Mucosa of descending colon (tissue), 3 donors: ENCODE results near the gene SMG5. TPM values are rescaled to one million over a fixed set of nuclear protein-coding genes. Genes with fewer than 3 reads are reported as not detected.

Source experiments
- ATAC-seq: fragments of 200-7000 bp; cut with Tn5 transposase; one replicate; pipeline ENCODE4 v1.9.1; 2020; ENCODE audit warnings: mild to moderate bottlenecking, moderate library complexity
- DNase-seq, 3 donors: peaks; one replicate each; pipeline ENCODE4 v3.0.0-alpha.2; 2020
- H3K36me3 ChIP-seq: fragments of 200-600 bp; one replicate; pipeline ENCODE4 v1.8.0; 2021; ENCODE audit warnings: low read depth, mild to moderate bottlenecking
- H3K4me1 ChIP-seq: fragments of 200-600 bp; one replicate; pipeline ENCODE4 v1.8.0; 2021; ENCODE audit warnings: low read depth, mild to moderate bottlenecking
- H3K4me3 ChIP-seq: fragments of 200-600 bp; one replicate; pipeline ENCODE4 v1.8.0; 2021; ENCODE audit warnings: mild to moderate bottlenecking
- H3K9me3 ChIP-seq: fragments of 200-600 bp; one replicate; pipeline ENCODE4 v1.8.0; 2021; ENCODE audit warnings: mild to moderate bottlenecking
- intact Hi-C, 2 donors: fragments of 100-400 bp; cut with DNase I in 1 of 2; cut with micrococcal nuclease in 1 of 2; formaldehyde crosslinking; loops; one replicate each; pipeline versions ENCODE4 v1.11.0 to v1.11.1; 2022; cut with DNase I, micrococcal nuclease
- total RNA-seq, 3 donors: library from RNA; stranded (reverse); fragmentation: NEBNext Ultra II Directional in 2 of 3; extraction: Animal tissue kit (Norgen Biotek cat#: 25700) in 2 of 3; gene quantifications; one replicate each; pipeline versions ENCODE4 v1.2.1 to v1.2.4, GENCODE V29; 2021 to 2023
- TF ChIP-seq, protein P1 (sequence below): fragments of 200-600 bp; IDR thresholded peaks from one replicate; pipeline ENCODE4 v1.8.0; 2022; ENCODE audit warnings: antibody characterized with exemption, mild to moderate bottlenecking
- donor health status: DM: no; HTN: no; CAD: no; lungs with moderate emphysema.
- donor health status: DM: no; HTN: no; CAD: no.
- donor health status: DM: no; HTN: yes; CAD: no.

Gene SMG5
- total RNA-seq, 3 donors from 2014 or later = 72.9 to 89.5 (median 81.1) TPM

DNA sequence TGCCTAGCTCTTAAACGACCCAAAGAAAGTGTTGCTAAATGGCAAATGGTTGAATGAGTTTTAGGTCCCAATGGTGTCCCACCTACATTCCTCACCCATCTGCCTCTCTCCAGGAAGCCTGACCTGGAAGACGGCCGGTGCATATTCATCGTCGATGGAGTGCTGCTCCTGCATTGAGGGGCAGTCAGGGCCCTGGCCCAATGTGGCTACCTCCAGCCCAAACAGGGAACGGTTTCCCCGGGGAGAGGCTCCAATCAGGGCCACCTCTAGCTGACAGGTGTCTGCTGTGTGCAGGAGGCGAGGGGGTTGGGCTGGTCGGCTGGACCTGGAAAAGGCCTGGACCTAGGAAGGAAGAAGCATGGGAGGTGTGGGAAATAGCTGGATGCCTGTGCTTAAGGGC, 11.3 kb upstream of the SMG5 start:
- no peaks in the 10 kb centered on the region for H3K9me3 ChIP-seq
- no peak overlapping the region for H3K4me3 ChIP-seq
- H3K4me1 ChIP-seq = no peaks in the 10 kb centered on the region
- no peak for DNase-seq
- TF ChIP-seq, protein P1, sequence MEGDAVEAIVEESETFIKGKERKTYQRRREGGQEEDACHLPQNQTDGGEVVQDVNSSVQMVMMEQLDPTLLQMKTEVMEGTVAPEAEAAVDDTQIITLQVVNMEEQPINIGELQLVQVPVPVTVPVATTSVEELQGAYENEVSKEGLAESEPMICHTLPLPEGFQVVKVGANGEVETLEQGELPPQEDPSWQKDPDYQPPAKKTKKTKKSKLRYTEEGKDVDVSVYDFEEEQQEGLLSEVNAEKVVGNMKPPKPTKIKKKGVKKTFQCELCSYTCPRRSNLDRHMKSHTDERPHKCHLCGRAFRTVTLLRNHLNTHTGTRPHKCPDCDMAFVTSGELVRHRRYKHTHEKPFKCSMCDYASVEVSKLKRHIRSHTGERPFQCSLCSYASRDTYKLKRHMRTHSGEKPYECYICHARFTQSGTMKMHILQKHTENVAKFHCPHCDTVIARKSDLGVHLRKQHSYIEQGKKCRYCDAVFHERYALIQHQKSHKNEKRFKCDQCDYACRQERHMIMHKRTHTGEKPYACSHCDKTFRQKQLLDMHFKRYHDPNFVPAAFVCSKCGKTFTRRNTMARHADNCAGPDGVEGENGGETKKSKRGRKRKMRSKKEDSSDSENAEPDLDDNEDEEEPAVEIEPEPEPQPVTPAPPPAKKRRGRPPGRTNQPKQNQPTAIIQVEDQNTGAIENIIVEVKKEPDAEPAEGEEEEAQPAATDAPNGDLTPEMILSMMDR = no peak
- no peak for ATAC-seq
- no peaks in the 10 kb centered on the region for H3K36me3 ChIP-seq
- intact Hi-C loops = no loop called here

DNA sequence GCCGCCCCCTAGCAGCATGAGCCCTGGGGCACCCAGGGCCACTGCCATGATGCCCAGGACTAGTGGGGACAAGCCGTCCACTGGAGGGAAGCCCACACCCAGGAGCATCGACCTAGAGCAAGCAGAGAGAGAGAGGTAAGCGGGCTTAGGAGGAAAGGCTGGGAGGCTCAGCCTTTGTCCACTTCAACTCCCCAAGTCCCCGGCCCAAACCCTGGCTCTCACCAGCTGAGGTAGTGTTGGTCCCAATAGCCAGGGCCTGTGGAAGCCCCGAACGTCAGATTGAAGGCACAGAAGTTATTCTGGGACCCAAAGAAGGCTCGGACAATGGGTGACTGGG, 10.4 kb upstream of the SMG5 start:
- Histone ChIP-seq H3K36me3 (no peaks in the 10 kb centered on the region), H3K4me3 (no peak overlapping the region), H3K4me1 (no peaks in the 10 kb centered on the region), H3K9me3 (no peaks in the 10 kb centered on the region)
- DNase-seq (no peak), ATAC-seq (no peak)
- TF ChIP-seq, protein P1 = no peak
- intact Hi-C loops = no loop called here

DNA sequence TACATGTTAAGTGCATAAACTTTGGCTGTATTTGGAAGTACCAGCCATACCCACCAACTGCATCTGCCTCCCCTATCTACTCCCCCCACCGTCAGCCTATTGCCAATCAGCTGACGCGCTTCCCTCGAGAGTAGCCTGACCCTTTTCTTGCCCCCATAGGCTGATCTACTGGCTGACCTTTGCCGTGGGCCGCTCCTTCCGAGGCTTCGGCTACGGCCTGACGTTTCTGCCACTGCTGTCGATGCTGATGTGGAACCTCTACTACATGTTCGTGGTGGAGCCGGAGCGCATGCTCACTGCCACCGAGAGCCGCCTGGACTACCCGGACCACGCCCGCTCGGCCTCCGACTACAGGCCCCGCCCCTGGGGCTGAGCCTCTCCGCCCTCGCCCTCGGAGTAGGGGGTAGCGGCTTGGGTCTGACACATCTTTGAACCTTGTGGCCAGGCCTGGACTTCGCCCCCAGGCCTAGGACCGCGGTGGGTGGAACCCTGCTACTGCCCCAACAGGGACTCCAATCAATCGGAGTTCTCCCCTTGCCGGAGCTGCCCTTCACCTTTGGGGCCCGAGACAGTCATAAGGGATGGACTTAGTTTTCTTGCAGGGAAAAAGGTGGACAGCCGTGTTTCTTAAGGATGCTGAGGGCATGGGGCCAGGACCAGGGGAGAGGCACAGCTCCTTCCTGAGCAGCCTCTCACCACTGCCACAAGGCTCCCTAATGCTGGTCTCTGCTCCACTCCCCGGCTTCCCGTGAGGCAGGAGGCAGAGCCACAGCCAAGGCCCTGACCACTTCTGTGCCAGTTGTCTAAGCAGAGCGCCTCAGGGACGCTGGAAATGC, 8.8 kb upstream of the SMG5 start:
- DNase-seq (peak; percentile 92 to 93 (median 92)), ATAC-seq (peak; percentile 95)
- no peaks in the 10 kb centered on the region for H3K36me3 ChIP-seq
- peak overlapping the region; percentile 6 for H3K4me3 ChIP-seq
- H3K9me3 ChIP-seq = no peaks in the 10 kb centered on the region
- no peaks in the 10 kb centered on the region for H3K4me1 ChIP-seq
- intact Hi-C loops = no loop called here
- TF ChIP-seq, protein P1 = no peak

DNA sequence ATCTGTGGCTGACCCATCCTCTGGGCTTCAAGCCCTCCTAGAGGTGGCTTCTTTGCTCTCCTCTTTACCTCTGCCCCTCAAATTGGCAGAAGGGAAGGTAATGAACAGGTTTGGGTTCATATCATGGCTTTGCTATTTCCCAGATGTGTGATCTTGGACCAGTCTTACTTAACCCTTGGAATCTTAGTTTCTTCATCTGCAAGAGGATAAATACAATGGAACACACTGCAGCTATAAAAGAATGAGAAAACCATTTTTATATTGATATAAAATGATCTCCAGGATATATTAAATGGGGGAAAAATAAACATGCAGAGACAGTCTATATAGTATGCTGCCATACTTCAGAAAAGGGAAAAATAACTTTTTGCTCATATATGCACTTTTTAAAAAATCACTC, 7.2 kb upstream of the SMG5 start:
- DNase-seq = no peak
- H3K36me3 ChIP-seq = no peaks in the 10 kb centered on the region
- intact Hi-C loops = no loop called here
- no peaks in the 10 kb centered on the region for H3K9me3 ChIP-seq
- H3K4me1 ChIP-seq = no peaks in the 10 kb centered on the region
- ATAC-seq = no peak
- H3K4me3 ChIP-seq = no peak overlapping the region
- TF ChIP-seq, protein P1 = no peak

DNA sequence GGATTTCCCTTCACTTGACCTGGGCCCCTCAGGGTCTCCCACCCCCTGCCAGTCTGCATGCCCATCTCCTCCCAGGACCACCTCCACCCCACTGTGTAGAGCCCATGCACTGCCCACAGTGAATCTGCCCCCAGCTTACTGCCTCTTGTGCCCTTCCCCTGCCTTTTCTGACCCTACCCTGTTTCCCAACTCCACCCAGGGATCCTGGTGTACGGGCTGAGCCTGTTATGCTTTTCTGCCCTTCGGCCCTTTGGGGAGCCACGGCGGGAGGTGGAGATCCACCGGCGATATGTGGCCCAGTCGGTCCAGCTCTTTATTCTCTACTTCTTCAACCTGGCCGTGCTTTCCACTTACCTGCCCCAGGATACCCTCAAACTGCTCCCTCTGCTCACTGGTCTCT, 3.4 kb upstream of the SMG5 start:
- no peaks in the 10 kb centered on the region for H3K36me3 ChIP-seq
- ATAC-seq (no peak), DNase-seq (no peak)
- H3K9me3 ChIP-seq = no peaks in the 10 kb centered on the region
- H3K4me1 ChIP-seq = peaks cover 18% of the 10 kb centered on the region
- TF ChIP-seq, protein P1 = no peak
- H3K4me3 ChIP-seq = no peak overlapping the region
- intact Hi-C loops = no loop called here
